Effector memory CD4-positive, alpha-beta T cell (primary cell): ENCODE data around the gene CCN5.

Source experiments
- DNase-seq, 3 donors: peaks; one replicate each; pipeline ENCODE4 v3.0.0-alpha.2; 2020
- H3K27ac ChIP-seq: 2 replicates; pipeline ENCODE4 v1.7.0; 2013; ENCODE audit warnings: mild to moderate bottlenecking, low read length, moderate library complexity; ENCODE audit not compliant: insufficient read depth, poor library complexity, severe bottlenecking
- H3K27me3 ChIP-seq: replicated peaks from 2 replicates; pipeline ENCODE4 v1.7.0; 2013; ENCODE audit warnings: mild to moderate bottlenecking, low read length; ENCODE audit not compliant: insufficient read depth, control insufficient read depth, poor library complexity, severe bottlenecking
- H3K36me3 ChIP-seq: 2 replicates; pipeline ENCODE4 v1.7.0; 2013; ENCODE audit warnings: mild to moderate bottlenecking, low read length, moderate library complexity; ENCODE audit not compliant: control insufficient read depth, insufficient read depth
- H3K4me1 ChIP-seq: 2 replicates; pipeline ENCODE4 v1.7.0; 2013; ENCODE audit warnings: low read length, mild to moderate bottlenecking; ENCODE audit not compliant: control insufficient read depth, insufficient read depth, poor library complexity, severe bottlenecking
- H3K4me3 ChIP-seq: 2 replicates; pipeline ENCODE4 v1.7.0; 2013; ENCODE audit warnings: low read length, low read depth, mild to moderate bottlenecking; ENCODE audit not compliant: insufficient read depth, poor library complexity, severe bottlenecking
- H3K9me3 ChIP-seq: 2 replicates; pipeline ENCODE4 v1.7.0; 2013; ENCODE audit warnings: mild to moderate bottlenecking, low read length, moderate library complexity; ENCODE audit not compliant: control insufficient read depth

The CCN5 gene

DNA sequence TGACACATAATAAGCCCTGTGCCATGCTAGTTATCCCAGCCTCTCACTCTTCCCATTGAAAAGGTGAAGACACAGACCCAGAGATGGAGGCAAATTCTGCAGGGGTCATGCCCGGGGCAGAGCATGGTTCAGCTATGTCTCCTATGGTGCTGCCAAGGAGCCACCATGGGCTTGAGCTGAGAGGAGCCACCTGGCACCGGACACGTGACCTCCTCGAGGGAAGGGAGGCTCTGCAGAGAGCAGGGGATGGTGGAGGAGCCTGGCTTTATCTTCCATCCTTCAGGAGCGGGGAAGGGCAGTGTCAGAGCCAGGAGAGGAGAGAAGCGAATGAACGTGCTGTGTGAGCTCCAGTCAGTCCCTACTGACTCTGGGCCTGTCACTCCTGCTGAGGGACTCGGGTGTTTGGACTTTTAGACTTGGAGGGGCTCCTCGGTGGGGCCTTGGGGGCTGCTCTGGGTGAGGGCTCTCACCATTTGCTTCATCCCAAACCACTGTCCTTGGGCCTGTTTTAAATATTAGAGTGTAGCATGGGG lies 11.1 kb upstream of the CCN5 start:
- Histone ChIP-seq H3K27ac (no peak overlapping the region), H3K9me3 (no peaks in the 10 kb centered on the region), H3K36me3 (no peaks in the 10 kb centered on the region), H3K4me1 (no peaks in the 10 kb centered on the region), H3K27me3 (no peaks in the 10 kb centered on the region), H3K4me3 (no peak overlapping the region)
- no peak for DNase-seq

DNA sequence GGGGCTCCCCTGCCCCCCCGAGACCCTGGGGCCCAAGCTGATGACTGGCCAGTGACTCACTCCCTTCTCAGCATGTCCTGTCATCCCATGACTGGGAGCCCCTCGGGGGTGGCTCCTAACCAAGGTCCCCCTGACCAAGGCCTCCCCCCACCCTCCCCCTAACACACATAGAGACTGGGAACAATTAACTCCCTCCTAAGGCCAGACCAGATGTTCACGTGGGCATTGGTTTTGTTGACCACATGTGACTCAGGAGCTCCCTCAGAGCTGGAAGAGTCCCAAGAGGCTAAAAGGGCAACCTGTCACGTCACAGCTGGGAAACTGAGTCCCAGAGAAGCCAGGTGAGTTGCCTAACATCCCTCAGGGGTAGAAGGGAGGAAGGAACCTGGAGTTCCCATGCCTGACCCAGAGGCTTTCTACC lies 10.6 kb upstream of the CCN5 start:
- Histone ChIP-seq H3K4me1 (no peaks in the 10 kb centered on the region), H3K36me3 (no peaks in the 10 kb centered on the region), H3K27ac (no peak overlapping the region), H3K9me3 (no peaks in the 10 kb centered on the region), H3K27me3 (no peaks in the 10 kb centered on the region), H3K4me3 (no peak overlapping the region)
- DNase-seq = no peak

DNA sequence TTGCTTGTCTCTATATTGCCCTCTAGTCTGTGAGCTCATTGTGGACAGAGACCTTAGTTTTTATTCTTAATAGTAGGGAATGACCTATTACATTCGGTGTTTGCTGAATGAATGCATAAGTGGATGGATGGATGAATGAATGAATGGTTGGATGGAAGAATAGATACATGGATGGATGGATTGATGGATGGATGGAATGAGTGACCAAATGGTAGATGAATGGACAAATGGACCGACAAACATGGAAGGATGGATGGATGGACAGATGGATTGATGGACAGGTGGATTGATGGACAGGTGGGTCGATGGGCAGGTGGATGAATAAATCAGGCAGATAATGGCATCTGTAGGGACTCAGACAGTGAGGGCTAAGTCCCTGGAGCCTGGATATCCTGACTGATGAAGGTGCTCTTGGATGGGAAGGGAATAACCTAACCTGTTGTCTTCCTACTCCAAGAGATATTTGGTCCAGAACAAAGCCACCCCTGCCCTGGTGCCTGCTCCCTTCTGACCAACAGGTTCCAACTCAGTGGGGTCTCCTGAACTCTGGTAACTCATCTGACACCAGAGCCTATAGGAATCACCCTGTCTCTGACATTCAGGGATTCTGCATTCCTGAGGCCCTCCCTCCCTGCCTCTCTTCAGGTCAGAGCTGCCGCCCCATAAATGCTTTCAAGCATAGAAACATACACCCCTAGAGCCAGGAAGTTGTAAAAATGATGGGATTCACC lies 9.6 kb upstream of the CCN5 start:
- Histone ChIP-seq H3K4me3 (no peak overlapping the region), H3K4me1 (no peaks in the 10 kb centered on the region), H3K36me3 (no peaks in the 10 kb centered on the region), H3K27ac (no peak overlapping the region), H3K27me3 (no peaks in the 10 kb centered on the region), H3K9me3 (no peaks in the 10 kb centered on the region)
- no peak for DNase-seq

DNA sequence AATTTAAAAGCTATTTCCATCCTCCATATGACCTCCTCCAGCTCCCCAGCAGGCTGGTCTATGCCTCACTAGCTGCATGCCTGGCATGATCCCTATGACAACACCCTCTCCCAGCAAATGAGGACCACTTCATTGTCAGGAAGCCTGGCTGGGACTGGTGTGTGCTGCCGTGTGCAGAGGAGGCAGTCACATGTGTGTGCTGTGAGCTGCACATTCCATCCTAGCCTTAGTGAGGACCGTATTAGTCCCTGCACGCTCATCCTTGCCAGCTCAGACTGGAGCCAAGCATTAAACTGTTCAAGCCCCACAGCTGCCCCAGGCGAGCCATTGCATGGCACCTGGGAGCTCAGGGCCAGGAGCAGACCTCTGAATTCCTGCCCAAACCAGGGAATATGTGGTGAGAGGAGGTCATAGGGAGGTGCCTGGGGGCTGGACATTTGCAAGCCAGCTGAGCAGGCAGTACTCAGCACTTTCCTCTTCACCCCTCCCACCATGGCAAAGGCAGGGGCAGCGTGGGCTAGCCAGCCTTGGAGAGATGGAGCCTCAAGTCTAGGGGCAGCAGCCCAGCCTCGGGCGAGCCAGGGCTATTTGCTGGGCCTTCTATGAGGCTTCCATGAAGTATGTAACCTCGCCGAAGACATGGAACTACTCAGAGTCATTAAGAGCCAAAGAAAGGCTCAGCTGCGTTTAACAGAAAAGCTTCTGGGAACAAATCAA lies 8.7 kb upstream of the CCN5 start:
- no peaks in the 10 kb centered on the region for H3K4me1 ChIP-seq
- DNase-seq = no peak
- H3K27me3 ChIP-seq = no peaks in the 10 kb centered on the region
- H3K9me3 ChIP-seq = no peaks in the 10 kb centered on the region
- no peak overlapping the region for H3K27ac ChIP-seq
- H3K36me3 ChIP-seq = no peaks in the 10 kb centered on the region
- no peak overlapping the region for H3K4me3 ChIP-seq

DNA sequence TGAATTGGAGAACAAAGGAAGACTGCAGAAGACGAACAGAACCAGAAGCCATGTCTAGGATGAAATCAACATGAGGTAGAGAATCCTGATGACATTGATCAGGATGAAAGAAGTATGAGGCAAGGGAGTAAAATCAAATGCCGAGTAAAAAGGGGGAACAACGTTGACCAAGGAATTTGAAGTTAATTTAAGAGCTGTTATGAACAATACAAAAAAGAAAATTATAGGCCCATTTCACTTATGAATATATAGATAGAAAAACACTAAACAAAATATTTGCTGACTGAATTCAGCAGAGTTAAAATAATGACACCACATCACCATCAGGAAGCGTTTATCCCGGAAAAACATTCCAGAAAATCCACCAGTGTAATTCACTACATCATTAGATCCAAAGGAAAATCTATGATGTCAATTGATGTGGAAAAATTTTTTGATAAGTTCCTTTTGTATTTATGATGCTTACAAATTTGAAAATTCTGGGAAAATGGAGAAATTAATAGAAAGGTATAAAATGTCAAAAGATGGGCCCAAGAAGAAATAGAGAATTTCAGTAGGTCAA lies 8.1 kb upstream of the CCN5 start:
- Histone ChIP-seq H3K9me3 (no peaks in the 10 kb centered on the region), H3K36me3 (no peaks in the 10 kb centered on the region), H3K4me3 (no peak overlapping the region), H3K27ac (no peak overlapping the region), H3K4me1 (no peaks in the 10 kb centered on the region), H3K27me3 (no peaks in the 10 kb centered on the region)
- DNase-seq = no peak

DNA sequence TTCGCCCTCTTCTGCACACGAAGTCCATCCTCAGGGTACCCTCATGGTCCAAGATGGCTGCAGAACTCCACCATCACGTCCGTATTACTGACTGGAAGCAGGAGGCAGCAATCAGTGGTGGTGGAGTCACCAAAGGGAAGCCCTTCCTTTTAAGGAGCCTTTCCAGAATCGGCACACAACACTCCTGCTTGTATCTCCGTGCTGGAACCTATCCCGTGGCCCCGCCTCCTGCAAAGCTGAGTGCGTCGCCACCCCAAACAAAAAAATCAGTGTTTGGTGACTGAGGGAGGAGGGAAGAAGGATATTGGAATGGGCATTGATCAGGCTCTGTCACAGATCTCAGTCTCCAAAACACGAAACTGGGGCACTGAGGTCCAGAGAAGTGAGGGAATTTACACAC lies 5.8 kb upstream of the CCN5 start:
- Histone ChIP-seq H3K27me3 (no peaks in the 10 kb centered on the region), H3K27ac (no peak overlapping the region), H3K9me3 (no peaks in the 10 kb centered on the region), H3K4me3 (no peak overlapping the region), H3K4me1 (no peaks in the 10 kb centered on the region), H3K36me3 (no peaks in the 10 kb centered on the region)
- no peak for DNase-seq

DNA sequence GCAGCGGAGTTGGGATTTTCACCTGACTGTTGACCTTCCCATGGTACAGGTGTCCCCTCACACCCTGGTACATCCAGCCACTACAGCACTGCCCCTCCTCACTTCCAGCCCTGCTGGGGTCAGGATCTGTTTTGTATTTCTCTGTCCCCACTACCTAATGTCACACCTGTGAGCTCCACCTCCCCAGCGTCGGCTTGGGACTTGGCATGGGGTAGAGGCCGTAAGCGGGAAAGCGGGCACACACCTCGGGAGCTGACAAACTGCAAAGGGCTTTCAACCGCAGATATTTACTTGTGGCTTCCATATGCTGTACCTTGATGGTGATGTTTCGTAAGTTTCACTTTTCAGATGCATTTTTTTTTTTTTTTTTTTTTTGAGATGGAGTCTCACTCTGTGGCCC lies 5.4 kb upstream of the CCN5 start:
- Histone ChIP-seq H3K27ac (no peak overlapping the region), H3K9me3 (no peaks in the 10 kb centered on the region), H3K4me3 (no peak overlapping the region), H3K4me1 (no peaks in the 10 kb centered on the region), H3K36me3 (no peaks in the 10 kb centered on the region), H3K27me3 (no peaks in the 10 kb centered on the region)
- no peak for DNase-seq

DNA sequence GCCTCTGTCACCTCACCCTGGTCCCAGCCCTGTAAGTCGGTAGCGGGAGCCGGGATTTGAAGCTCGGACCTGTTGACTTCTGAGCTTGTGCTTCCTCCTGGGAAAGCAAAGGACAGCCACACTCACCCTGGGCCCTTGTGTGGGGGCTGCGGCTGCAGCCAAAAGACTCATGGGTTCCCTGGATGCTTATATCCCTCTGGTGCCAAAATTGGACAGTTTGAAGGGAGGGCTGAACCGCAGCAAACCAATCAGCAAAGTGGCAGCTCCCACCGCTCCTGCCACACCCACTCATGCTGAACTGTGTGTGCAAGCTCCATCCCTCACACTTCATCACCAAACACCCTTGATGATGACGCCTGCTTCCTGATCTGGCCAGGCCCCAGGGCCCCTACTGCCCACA lies 3.9 kb upstream of the CCN5 start:
- no peak overlapping the region for H3K4me3 ChIP-seq
- no peaks in the 10 kb centered on the region for H3K27me3 ChIP-seq
- no peak overlapping the region for H3K27ac ChIP-seq
- H3K4me1 ChIP-seq = no peaks in the 10 kb centered on the region
- DNase-seq = no peak
- no peaks in the 10 kb centered on the region for H3K36me3 ChIP-seq
- no peaks in the 10 kb centered on the region for H3K9me3 ChIP-seq

DNA sequence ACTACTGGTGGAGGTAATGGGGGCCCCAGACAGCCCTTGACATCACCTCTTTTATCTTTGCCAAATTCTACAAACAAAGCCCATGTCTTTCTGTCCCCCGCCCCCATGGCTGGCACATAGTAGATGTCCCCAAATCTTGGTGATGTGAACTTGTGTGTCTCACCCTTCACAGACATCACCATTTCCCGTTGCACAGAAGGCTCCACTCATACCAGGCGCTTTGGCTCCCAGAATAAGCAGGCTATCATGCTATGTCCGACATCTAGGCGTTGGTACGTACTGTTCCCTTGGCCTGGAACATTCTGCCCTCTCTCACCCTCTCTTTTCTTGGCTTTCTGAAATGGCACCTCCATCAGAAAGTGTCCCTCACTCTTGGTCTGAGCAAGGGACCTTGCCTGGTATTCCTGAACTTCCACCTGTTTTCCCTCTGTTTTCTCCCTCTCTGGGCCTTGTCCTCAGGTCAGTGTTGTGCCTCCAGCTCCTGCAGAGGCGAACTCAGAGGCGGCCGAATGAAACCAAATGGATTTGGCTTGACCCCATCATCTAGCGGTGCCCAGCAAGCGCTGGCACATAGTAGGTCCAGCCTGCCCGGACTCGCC lies 968 bp upstream of the CCN5 start:
- no peaks in the 10 kb centered on the region for H3K4me1 ChIP-seq
- DNase-seq = no peak
- H3K27me3 ChIP-seq = no peaks in the 10 kb centered on the region
- no peak overlapping the region for H3K27ac ChIP-seq
- H3K4me3 ChIP-seq = no peak overlapping the region
- H3K36me3 ChIP-seq = no peaks in the 10 kb centered on the region
- H3K9me3 ChIP-seq = no peaks in the 10 kb centered on the region
